WI38 (cell line): ENCODE results near the gene ZBTB20.

Experiments
- H3K4me3 ChIP-seq: 2 replicates; pipeline ENCODE4 v1.5.1; 2011; ENCODE audit warnings: low read depth, mild to moderate bottlenecking, control low read depth, low read length
- TF ChIP-seq, protein P1 (sequence below): IDR thresholded peaks from 2 replicates; pipeline ENCODE4 v1.5.1; 2012; ENCODE audit warnings: low read depth, mild to moderate bottlenecking, control low read depth, low read length

ZBTB20 gene

GRCh38 chr3:114706591-114707232 is 440.4 kb downstream of the ZBTB20 start:
- TF ChIP-seq, protein P1, sequence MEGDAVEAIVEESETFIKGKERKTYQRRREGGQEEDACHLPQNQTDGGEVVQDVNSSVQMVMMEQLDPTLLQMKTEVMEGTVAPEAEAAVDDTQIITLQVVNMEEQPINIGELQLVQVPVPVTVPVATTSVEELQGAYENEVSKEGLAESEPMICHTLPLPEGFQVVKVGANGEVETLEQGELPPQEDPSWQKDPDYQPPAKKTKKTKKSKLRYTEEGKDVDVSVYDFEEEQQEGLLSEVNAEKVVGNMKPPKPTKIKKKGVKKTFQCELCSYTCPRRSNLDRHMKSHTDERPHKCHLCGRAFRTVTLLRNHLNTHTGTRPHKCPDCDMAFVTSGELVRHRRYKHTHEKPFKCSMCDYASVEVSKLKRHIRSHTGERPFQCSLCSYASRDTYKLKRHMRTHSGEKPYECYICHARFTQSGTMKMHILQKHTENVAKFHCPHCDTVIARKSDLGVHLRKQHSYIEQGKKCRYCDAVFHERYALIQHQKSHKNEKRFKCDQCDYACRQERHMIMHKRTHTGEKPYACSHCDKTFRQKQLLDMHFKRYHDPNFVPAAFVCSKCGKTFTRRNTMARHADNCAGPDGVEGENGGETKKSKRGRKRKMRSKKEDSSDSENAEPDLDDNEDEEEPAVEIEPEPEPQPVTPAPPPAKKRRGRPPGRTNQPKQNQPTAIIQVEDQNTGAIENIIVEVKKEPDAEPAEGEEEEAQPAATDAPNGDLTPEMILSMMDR: no peak
- H3K4me3 ChIP-seq: no peak overlapping the region

DNA sequence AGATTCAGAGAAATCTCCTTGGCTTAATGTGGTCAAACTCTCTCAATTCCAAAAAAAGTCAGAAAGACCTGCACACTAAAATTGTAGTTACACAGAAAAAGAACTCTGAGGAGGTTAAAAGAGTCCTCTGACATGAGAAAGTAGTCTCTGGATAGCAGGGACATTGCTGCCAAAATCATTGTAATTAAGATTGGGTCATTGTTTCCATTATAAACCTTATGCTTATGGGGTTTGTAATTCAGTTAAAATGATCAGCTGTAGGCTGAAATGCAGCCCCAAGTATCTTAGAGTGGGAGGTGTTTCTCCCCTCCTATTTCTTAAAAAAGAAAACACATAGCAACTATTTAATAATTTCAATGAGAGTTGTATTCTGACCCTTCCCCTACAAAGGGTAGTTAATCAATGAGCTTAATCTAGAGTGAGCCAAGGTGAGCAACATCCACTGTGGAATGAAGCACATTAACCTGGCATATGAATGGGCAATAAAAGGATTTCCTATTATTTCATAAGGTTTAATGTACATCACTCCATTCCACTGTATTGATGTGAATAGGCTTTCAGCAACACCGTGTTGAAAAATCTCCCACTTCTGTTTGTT is 446.4 kb downstream of the ZBTB20 start:
- no peak overlapping the region for H3K4me3 ChIP-seq
- TF ChIP-seq, protein P1: no peak

GRCh38 chr3:114698146-114699105 is 448.7 kb downstream of the ZBTB20 start:
- no peak overlapping the region for H3K4me3 ChIP-seq
- TF ChIP-seq, protein P1: no peak

- no peak overlapping the region for H3K4me3 ChIP-seq
- TF ChIP-seq, protein P1: no peak
These were observed 449.7 kb downstream of the ZBTB20 start for GRCh38 chr3:114697401-114697800.

DNA sequence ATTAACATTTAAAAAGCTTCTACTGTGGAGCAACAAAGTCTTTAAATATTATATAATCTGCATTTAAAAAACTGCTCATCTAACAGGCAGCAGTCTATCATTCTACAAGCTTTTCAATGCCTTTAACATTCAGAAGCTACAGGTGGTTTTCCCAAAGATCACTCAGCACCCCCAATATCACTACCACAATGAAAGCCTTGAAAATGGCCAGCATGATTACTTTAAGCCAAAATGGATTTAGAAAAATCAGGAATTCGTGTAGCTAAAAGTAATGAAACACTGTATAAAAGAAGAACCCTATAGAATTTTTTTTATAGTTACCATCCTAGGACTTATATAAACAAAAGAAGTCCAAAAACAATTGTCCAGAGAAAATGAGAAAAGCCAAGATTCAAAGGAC is 452.8 kb downstream of the ZBTB20 start:
- H3K4me3 ChIP-seq: no peak overlapping the region
- TF ChIP-seq, protein P1: no peak

- TF ChIP-seq, protein P1: no peak
- no peak overlapping the region for H3K4me3 ChIP-seq
These were observed 455.2 kb downstream of the ZBTB20 start for GRCh38 chr3:114691871-114692270.
